HG02884 (cell line): ENCODE measurements around the gene KNDC1.

Source experiments
- ATAC-seq: cut with Tn5 transposase; IDR thresholded peaks from one replicate; pipeline ENCODE4 v1.9.1; 2021; ENCODE audit warnings: mild to moderate bottlenecking, moderate library complexity; ENCODE audit not compliant: unreplicated experiment

The KNDC1 gene

GRCh38 chr10:133189726-133190125 is 29.7 kb downstream of the KNDC1 start:
- no peak for ATAC-seq

DNA sequence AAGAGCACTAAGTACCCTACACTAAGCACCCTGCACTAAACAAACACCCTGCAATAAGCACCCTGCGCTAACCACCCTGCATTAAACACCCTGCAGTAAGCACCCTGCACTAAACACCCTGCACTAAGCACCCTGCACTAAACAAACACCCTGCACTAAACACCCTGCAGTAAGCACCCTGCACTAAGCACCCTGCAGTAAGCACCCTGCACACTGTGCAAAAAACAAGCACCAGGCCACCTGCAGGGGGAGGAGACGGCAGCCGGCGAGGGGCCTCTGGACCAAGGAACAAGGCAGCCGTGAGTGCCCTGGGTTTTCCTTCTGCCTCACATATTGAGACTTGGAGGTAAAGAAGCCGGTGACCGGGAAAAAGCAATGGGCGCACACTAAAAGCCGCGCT is 30.2 kb downstream of the KNDC1 start:
- no peak for ATAC-seq

- ATAC-seq = no peak
These were observed 31.6 kb downstream of the KNDC1 start for GRCh38 chr10:133191651-133192050.

GRCh38 chr10:133194151-133194550 is 34.1 kb downstream of the KNDC1 start:
- ATAC-seq = no peak

- no peak for ATAC-seq
These were observed 35.1 kb downstream of the KNDC1 start for GRCh38 chr10:133195096-133195495.

DNA sequence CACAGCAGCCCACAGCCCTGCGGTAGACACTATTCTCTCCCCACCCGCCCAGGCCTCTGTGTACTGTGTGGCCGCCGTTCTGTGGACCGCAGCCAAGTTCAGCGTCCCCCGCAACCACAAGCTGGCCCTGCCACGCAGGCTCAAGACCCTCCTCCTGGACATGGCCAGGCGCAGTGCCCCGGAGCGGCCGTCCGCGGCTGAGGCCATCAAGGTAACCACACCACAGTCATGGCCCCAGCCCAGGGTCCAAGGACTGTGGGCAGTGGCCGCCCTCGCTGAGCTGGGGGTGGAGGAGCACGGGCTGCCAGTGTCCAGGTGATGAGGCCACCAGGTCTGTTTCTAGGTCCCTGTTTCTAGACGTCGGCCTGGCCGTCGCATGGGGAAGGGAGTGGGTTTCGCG is 35.6 kb downstream of the KNDC1 start:
- ATAC-seq = no peak

- ATAC-seq = no peak
These were observed 36.3 kb downstream of the KNDC1 start for GRCh38 chr10:133196221-133196915.

DNA sequence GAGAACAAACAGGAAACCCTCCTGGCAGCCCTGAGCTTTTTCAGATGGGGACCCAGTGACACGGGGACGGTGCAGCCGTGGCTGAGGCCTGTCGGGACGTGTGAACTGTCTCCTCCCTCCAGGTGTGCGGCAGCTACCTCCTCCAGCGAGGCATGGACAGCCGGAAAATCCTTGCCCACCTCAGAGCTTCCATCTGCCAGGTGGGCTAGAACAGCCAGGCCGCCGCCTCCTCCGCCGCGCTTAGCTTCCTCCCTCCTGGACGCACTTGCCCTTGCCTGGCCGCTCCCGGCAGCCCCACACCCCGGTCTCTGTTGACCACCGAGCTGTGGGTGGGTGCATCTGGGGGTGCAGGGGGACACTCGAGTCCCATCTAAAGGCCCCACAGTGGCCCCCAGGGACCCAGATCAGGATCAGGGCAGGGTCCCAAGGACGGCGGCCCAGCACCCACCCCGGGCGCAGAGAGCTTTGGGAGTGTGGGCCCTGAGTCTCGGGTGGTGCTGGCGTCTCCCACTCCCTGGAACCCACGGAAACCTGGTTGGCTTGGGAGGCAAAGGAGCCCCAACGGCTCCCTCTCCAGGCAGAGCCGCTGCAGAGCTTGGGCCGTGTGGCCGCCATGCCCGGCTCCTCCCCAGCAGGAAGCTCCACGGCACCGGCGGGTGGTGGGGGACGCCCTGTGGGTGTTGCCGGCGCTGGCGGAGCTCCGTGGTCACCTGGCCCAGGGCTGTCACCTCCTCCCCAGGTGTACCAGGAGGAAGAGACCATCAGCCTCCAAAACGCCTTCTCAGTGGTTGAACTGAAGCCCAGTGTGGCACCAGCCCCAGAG is 37.1 kb downstream of the KNDC1 start:
- no peak for ATAC-seq

DNA sequence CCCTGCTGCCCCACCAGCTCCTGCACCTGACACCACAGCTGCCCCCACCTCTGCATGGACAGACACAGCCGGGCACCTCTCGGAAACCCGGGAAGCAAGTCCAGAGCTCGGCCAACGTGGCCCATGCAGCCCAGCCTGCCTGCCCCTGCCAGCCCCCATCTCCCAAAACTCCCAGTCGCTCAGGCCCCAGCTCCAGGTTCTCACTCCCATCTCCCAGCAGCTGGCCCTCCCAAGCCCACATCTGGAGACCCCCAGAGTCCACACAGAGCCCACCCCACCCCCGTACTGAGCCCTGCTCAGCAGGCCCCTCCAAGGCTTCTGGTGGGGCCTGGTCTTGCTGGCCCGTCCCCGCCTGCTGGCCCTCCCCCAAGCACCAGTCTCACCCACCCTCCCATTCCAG is 37.8 kb downstream of the KNDC1 start:
- no peak for ATAC-seq

DNA sequence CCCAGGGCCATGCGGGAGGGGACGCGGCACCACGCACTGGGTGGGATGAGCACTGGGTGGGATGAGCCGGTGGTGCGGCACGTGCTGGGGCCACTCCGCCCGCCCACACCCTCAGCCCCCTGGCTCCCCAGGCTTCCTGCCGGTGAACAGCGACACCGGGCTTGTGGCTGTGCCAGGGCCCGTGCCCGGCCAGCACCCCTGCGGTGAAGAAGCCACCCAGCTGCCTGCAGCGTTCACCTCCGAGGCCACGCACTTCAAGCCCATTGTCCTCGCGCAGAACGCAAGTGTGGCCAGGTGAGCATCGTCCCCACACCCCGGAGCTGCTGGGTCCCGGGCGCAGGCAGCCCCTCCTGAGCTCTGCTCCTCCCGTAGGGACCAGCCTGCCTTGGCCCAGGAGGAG is 38.2 kb downstream of the KNDC1 start:
- no peak for ATAC-seq

DNA sequence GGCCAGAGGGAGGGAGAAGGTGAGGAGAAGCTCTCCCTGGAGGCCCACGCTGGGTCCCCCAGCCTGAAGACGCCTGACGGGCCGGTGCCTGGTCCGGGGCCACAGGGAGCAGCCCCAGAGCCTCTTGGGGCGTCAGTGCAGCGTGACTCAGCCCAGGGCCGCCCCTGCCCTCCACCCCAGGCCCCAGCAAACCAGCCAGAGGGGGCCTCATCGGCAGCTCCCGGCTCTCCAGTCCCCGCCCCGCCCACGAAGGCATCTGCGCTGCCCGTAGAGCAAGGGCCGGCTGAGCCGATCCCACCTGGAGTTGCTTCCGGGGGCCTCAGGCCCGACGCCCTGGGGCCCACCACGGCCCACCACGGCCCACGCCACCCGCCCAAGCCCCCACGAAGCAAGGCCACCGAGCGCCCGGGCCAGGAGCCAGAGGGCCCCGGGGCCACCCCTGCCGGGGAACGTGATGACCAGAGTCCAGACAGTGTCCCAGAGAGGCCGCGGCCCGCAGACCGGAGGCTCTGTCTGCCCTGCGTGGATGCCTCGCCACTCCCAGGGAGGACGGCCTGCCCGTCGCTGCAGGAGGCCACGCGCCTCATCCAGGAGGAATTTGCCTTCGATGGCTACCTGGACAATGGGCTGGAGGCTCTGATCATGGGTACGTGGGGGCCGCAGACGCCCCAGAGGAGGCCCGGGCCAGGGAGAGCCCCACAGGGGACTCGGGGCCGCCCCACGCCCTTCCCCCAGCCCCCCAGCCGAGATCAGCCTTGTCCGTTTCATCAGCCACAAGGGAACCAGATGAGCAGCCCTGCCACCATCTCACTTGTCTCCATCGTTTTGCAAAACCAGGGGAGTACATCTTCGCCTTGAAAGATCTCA is 38.8 kb downstream of the KNDC1 start:
- ATAC-seq = no peak

DNA sequence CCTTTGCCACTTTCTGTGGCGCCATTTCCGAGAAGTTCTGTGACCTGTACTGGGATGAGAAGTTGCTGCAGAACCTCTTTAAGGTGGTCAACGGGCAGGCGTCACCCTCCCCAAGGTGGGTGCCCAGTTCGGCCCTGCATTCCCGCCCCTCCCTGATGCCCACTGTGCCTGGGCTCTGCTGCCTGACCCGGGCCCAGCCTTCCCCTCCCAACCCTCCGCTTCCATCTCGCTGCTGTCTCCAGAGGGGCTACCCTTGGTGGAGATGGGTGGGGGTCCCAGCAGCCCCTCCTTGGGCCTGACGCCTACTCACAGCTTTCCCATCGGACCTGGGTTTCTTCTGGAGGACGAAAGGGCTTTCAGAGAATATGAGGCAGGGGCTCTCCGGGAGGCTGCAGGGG is 39.5 kb downstream of the KNDC1 start:
- ATAC-seq = no peak

GRCh38 chr10:133199992-133200611 is 40.1 kb downstream of the KNDC1 start:
- no peak for ATAC-seq

- no peak for ATAC-seq
These were observed 40.6 kb downstream of the KNDC1 start for GRCh38 chr10:133200621-133201031.

DNA sequence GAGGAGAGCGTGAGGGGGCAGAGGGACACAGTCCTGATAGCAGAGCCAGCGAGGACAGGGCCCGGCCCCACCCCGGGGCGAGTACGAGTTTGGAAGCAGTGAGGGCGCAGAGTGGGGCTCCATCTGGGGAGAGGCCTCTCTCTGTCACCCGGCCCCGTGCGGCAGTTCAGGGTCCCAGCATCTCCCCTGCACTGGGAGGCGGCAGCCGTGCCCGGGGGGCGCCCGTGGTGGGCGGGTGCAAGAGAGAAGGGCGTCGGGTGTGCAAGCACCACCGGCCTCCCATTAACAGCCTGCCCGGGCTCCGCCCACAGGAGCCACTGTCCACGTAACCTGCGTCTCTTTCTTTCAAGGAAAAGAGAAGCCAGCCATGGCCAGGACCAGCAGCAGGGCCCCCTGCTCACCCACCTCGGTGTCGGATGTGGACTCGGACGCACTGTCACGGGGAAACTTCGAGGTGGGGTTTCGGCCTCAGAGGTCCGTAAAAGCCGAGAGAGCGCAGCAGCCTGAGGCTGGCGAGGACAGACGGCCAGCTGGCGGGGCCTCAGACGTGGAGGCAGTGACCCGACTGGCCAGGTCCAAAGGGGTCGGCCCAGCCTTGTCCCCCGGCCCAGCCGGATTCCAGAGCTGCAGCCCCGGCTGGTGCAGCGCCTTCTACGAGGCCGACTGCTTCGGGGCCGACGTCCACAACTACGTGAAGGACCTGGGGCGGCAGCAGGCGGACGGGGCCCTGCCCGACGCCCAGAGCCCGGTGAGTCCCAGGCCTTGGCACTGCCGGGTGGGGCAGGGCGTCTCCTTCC is 41.3 kb downstream of the KNDC1 start:
- ATAC-seq = no peak

DNA sequence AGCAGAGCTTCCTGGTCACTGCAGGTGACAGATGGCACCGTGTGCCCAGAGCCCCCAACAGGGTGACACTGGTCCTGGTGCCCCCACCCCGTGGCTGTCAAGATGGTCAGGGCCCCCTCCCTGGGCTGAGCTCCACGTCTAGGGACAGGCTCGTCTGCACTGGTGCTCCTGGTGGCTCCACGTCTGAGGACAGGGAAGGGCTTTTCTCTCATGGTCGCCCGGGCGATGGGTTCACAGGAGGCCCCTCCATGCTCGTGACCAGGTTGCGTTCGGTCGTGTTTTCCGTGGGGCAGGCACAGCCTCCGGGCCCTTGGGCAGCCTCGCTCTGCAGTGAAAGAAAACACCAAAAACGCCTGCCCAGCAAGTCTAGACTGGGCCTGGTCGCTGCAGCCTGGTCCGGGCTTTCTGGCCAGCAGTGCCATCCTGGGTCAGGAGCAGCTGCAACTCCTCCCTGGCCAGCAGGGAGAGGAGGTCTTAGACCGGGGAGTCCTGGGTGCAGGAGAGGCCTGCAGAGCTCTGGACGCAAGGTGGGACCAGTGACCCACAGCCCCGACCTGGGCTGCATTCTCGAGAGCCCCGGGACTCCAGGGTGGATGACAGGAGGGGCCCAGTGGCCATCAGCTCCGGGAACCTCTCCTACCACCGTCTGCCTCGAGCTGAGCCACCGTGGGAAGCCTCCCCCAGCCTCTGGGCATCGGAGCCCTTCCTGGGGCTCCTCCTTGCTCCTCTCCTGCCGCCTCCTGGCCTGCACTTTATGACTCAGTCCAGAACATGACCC is 42.1 kb downstream of the KNDC1 start:
- no peak for ATAC-seq

DNA sequence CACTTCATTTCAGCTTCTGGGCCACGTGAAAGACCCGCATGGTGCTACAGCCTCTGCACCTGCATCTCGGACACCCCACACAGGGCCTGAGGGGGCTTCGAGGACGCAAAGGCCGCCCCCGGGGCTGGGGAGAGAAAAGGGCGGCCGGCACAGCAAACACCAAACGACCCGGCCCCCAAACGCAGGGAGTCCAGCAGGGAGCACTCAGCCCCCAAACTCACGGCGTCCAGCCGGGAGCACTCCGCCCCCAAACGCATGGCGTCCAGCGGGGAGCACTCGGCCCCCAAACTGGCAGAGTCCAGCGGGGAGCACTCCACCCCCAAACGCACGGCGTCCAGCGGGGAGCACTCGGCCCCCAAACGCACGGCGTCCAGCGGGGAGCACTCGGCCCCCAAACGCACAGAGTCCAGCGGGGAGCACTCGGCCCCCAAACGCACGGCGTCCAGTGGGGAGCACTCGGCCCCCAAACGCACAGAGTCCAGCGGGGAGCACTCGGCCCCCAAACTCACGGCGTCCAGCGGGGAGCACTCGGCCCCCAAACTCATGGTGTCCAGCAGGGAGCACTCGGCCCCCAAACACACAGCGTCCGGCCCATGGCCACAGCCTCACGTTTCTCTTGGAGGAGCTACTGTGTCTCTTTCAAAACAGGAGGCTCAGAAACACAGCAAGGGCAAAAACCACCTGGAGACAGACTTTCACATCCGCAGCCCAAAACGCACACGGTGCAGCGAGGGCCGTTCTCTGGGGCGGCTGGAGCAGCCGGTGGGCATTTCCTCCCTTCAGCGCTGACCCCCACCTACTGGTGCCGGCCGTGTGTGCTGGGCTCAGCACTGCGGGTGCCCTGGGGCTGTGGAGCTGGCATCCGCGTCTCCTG is 43.0 kb downstream of the KNDC1 start:
- no peak for ATAC-seq

DNA sequence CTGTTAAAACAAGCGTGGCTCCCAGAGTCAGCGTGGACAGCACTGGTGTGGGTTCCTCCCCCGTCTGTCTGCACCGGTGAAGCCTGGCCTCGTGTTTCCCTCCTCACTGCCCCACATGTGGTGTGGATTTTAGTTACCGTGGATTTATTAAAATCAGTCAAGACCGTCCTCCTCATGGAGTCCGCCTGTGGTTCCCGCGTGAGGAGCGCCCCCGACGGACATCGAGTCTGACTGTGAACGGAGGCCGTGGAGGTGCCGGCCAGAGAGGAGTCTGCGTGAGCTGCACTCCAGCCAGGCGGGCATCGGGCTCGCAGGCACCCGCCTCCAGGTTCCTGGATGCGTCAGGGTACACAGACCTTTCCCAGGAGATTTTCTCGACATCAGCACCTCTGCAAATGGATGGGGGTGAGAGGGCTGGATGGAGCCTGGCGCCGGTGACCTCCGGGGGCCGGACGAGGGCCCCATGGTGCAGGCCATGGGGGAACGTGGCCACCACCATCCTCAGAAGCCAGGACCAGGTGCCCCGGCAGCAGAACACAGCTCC is 43.7 kb downstream of the KNDC1 start:
- ATAC-seq = no peak
